H7 (cell line): ENCODE results near the gene SGIP1. TPM values are rescaled to one million over a fixed set of nuclear protein-coding genes. Genes with fewer than 3 reads are reported as not detected.
"Not testable (repeated sequence)": the region's sequence is repeated elsewhere in the genome, so short reads cannot be mapped to it uniquely, and the experiment has no call there.

ENCODE experiments used
- DNase-seq: peaks from one replicate; pipeline ENCODE4 v3.0.0; 2012
- H3K27me3 ChIP-seq: 2 replicates; pipeline ENCODE4 v1.6.0; 2011; ENCODE audit warnings: mild to moderate bottlenecking, low read length; ENCODE audit not compliant: control insufficient read depth, insufficient read depth
- H3K36me3 ChIP-seq: replicated peaks from 2 replicates; pipeline ENCODE4 v1.5.1; 2011; ENCODE audit warnings: low read length; ENCODE audit not compliant: control insufficient read depth, insufficient read depth
- H3K4me3 ChIP-seq: 2 replicates; pipeline ENCODE4 v1.5.1; 2011; ENCODE audit warnings: low read depth, mild to moderate bottlenecking, control low read depth, low read length, moderate library complexity; ENCODE audit not compliant: insufficient read depth
- total RNA-seq: library from RNA; depleted of rRNA; stranded (reverse); fragments of >200 nt; shearing (Covaris generic); gene quantifications from 2 replicates; pipeline ENCODE4 v1.2.3, GENCODE V29; 2014

Gene SGIP1
- total RNA-seq, 1 experiment from 2014 or later: 0.14 TPM

GRCh38 chr1:66592106-66592507 lies 58.2 kb downstream of the SGIP1 start:
- H3K36me3 ChIP-seq, H3K27me3 ChIP-seq, H3K4me3 ChIP-seq, DNase-seq: not testable (repeated sequence)

- Histone ChIP-seq H3K27me3 (no peaks in the 10 kb centered on the region), H3K4me3 (no peak overlapping the region), H3K36me3 (no peaks in the 10 kb centered on the region)
- DNase-seq: no peak
Measured at GRCh38 chr1:66596191-66596590, 62.2 kb downstream of the SGIP1 start.

GRCh38 chr1:66597500-66597899 lies 63.5 kb downstream of the SGIP1 start:
- H3K4me3 ChIP-seq: no peak overlapping the region
- no peaks in the 10 kb centered on the region for H3K36me3 ChIP-seq
- DNase-seq: no peak
- H3K27me3 ChIP-seq: no peaks in the 10 kb centered on the region

DNA sequence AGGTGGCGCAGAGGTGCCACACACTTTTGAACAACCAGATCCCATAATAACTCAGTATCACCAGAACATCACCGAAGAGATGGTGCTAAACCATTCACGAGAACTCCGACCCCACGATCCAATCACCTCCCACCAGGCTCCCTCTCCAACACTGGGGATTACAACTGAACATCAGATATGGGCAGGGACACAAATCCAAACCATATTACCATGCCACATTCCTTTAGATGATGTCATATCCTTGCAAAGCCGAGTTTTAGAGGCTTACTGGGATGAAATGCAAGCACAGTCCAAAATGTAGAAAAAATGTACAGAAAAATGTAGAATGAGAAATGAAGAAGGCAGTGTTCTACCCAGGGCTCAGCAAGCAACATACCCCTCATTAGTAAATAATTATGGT lies 64.7 kb downstream of the SGIP1 start:
- no peak for DNase-seq
- Histone ChIP-seq H3K4me3 (no peak overlapping the region), H3K27me3 (no peaks in the 10 kb centered on the region), H3K36me3 (no peaks in the 10 kb centered on the region)

DNA sequence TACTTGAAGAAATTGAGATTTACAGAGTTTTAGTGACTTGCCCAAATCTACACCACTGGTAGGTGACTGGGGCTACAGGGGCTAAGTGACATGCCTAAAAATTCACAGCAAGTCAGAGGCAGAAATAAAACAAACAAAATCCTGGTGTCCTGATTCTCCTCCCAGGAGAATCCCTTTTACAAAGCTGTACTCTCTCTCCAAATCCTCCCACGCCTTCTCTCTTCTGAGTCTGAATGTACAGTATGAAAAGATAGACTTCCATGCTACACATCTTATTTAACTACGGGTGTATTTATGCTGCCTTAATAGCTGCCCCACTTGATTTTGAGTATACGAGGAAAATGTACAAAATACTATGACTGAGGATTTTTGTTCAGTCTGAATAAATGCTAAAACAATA lies 65.4 kb downstream of the SGIP1 start:
- no peaks in the 10 kb centered on the region for H3K27me3 ChIP-seq
- H3K36me3 ChIP-seq: no peaks in the 10 kb centered on the region
- no peak for DNase-seq
- H3K4me3 ChIP-seq: no peak overlapping the region

DNA sequence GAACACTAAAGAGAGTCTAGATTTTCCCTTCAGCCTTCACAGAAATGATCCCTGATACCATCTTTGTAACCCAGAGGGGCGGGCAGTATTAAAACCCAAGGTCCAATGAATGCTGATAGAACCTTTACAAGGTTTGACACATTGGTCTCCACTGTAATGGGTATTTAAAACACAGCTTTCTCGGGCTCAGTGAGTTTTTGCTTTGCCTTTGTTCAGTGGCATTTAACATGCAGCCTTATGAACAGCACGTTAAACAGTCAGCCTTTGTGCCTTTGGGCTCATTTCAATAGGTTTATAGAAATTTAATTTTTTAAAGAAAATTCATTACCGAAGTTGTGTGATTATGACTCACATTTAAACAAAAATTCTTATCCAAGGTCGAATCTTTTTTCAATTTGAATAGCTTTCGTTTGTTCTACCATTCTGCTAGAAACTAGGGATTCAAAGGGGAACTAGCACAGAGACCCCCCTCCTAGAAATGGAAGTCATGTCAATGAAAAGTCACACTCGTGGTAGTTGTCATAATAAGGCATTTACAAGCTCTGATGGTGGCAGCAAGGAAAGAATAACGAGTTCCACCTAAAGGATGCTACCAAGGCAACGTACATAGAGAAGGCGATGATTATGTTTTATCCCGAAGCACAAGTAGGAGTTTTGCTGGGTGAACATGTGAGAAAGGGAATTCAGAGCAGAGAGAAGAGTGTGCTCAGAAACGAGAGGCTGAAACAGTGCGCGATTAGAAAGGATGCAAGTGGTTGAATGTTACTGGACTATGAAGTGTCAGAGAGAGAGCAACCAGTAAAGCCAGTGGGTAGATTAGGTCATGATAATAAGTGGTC lies 66.2 kb downstream of the SGIP1 start:
- Histone ChIP-seq H3K36me3 (no peaks in the 10 kb centered on the region), H3K27me3 (no peaks in the 10 kb centered on the region), H3K4me3 (no peak overlapping the region)
- DNase-seq: no peak

- no peak overlapping the region for H3K4me3 ChIP-seq
- no peaks in the 10 kb centered on the region for H3K27me3 ChIP-seq
- no peaks in the 10 kb centered on the region for H3K36me3 ChIP-seq
- DNase-seq: no peak
Measured at GRCh38 chr1:66605419-66605997, 71.6 kb downstream of the SGIP1 start.

DNA sequence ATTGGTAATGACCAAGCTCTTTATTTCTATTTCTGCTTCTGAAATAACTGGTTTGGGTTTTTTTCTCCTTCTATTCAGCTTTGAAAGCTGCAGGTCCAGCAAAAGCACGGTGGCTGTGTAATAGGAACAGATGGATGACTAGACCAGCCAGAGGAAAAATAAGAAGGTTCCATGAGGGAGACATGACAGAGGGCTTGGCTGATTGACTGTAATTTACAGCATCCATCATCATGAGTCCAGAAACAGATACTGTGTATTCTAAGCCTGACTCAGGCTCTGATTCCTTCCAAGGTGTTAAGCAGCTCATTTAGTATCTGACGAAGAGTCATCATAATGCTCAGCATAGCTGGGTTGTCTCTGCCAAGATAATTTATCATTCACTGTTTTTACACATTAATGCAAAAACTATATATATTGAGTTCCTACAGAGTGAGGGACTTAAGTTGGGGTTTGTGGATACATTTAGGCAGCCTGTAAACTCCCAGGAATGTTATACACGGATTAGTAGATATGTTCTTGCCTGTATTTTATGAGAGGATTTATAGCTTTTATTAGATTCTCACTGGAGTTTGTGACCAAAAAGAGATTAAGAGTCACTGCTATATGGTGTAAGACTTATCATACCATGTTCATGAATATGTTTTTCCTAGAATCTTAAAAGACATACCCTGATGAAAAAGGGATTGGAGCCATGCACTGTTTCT lies 72.6 kb downstream of the SGIP1 start:
- Histone ChIP-seq H3K27me3 (no peaks in the 10 kb centered on the region), H3K36me3 (no peaks in the 10 kb centered on the region)
- DNase-seq: no peak

DNA sequence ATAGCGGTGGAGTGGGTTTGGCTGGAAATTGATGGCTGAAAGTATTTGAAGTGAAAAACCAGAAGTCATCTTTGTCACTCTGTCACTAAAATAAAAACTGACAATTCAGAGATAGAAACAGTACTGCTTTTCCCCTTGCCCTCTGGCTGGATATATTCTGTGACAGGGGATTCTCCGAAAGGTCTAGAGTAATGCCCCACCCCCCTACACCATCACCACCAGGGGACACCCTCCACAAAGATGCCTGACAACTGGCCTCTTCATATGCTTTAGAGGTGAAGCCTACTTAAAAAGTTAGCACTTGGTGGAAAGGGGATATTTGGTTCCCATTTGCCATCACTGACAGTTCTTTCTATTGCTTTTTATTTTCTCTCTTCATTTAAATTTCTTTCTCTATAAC lies 73.5 kb downstream of the SGIP1 start:
- Histone ChIP-seq H3K27me3 (no peaks in the 10 kb centered on the region), H3K4me3 (no peak overlapping the region), H3K36me3 (no peaks in the 10 kb centered on the region)
- peak; percentile 57 for DNase-seq

More for the DNA sequence above, 72.6 kb downstream of the SGIP1 start:
- H3K4me3 ChIP-seq: no peak overlapping the region

DNA sequence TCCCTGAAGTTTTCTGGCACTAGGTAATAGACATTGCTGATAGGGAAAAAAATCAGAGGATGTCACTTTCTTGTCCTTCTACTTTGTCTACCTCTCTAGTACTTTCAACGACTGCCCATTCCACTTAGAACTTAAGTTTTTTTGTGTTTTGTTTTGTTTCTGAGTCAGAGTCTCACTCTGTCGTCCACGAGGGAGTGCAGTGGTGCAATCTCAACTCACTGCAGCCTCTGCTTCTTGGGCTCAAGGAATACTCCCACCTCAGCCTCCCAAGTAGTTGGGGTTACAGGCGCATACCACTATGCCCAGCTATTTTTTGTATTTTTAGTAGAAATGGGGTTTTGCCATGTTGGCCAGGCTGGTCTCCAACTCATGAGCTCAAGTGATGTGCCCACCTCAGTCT lies 79.2 kb downstream of the SGIP1 start:
- H3K36me3 ChIP-seq: no peaks in the 10 kb centered on the region
- no peak for DNase-seq
- no peak overlapping the region for H3K4me3 ChIP-seq
- no peaks in the 10 kb centered on the region for H3K27me3 ChIP-seq

GRCh38 chr1:66617362-66618184 lies 83.6 kb downstream of the SGIP1 start:
- DNase-seq: no peak
- Histone ChIP-seq H3K36me3 (no peaks in the 10 kb centered on the region), H3K4me3 (no peak overlapping the region), H3K27me3 (no peaks in the 10 kb centered on the region)

DNA sequence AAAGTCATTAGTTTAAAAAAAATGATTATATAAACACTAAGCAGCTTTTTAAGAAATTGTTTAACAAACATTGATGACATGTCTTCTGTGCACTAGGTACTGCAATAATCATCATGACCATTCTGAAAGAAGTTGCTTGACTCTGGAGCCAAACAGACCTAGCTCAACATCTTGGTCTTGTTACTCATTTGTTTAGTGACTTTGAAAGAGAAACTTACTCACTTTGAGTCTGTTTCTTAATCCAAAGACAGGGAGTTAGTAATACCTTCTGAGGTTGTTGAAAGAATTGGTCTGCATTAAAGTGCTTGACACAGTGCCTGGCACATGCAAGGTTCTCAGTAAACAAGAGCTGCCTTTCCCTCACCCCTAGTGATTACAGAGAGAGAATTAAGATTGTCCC lies 84.4 kb downstream of the SGIP1 start:
- no peaks in the 10 kb centered on the region for H3K27me3 ChIP-seq
- DNase-seq: no peak
- no peaks in the 10 kb centered on the region for H3K36me3 ChIP-seq
- H3K4me3 ChIP-seq: no peak overlapping the region

DNA sequence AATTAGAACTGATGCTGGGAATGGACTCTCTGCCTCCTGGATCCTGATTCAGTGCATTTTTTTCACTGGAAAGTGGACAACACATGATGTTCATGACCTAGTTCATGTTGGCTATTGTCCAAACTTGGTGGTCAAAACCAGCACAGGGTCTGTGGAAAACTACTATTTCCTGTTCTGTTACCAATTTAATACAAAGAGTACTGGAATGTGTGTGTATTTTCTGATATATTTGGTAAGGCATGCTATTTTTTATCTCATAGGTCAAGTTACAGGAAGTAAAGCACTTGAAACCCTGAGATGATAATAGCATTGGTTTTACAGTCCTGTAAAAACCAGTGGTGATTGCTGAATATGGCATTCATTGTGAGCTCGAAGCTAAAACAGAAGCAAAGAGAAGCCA lies 89.9 kb downstream of the SGIP1 start:
- H3K4me3 ChIP-seq: no peak overlapping the region
- DNase-seq: no peak
- H3K36me3 ChIP-seq: no peaks in the 10 kb centered on the region
- no peaks in the 10 kb centered on the region for H3K27me3 ChIP-seq

DNA sequence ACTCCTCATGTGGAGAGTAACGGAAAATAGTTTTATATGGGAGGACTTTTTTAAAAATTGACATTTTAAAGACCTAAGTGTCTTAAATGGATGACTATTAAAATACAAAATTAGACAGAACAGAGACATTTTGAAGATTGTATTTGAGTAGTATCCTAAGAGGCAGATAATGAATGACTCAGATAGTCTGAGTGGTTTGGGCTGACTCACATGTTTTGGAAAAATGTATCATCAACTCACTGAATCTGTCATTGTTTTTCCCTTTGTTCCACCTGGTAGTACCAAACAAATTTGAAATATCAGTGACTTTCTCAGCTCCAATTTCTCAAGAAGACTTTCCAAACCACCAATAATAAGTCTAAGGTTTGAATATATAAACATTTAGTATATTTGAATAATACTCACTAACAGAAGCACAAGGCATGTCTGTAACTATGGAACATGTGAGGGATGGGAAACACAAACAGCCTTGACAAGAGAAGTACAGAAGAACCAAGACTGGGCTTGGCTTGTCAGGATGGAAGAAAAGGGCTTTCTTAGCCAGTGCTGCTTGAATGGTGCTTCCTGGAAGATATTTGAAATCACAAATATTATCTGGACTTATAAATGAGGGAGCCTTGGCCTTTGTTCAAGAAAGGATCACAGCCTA lies 90.6 kb downstream of the SGIP1 start:
- DNase-seq: no peak
- no peak overlapping the region for H3K4me3 ChIP-seq
- H3K36me3 ChIP-seq: no peaks in the 10 kb centered on the region
- no peaks in the 10 kb centered on the region for H3K27me3 ChIP-seq
